Measurements from ENCODE around the gene SUPT5H. TPM values are rescaled to one million over a fixed set of nuclear protein-coding genes. Genes with fewer than 3 reads are reported as not detected.

The SUPT5H gene
- total and polyA plus RNA-seq, 12 donors = 56.2 to 149 (median 84.3) TPM

DNA sequence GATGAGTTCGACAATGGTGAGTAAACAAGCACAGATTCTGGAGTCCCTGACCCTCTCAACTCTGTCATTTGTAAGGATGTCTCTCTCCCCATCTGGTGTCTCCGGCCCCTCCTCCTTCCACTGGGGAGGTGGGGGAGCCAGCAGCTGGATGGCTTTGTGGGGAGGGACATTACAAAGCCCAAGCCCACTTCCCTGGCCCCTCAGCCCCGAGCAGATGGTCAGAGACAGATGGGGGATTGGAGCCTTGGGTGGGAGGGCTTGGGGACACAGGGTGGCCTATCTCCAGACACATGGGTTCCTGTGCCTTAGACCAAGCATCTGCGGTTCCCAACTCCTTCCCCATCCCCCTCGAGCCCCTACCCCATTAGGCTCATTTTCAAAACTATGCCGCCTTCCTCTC lies 37.8 kb downstream of the SUPT5H start:
- no peaks in the 10 kb centered on the region for H3K27me3 ChIP-seq
- DNase-seq = no peak
- H3K4me3 ChIP-seq = no peak overlapping the region
- intact Hi-C loops (cut with DNase I) = loop anchor here in 2 of 10 donors (5.0 to 10.0 kb wide), 2 partner anchors 36 to 52 kb away; partner anchors contain the start of genes EID2B (in 1 of the 2) and SUPT5H (in 1 of the 2)
- peaks cover 3 to 23% (median 17%) of the 10 kb centered on the region in 9 donors for H3K4me1 ChIP-seq
- TF ChIP-seq, protein P1, sequence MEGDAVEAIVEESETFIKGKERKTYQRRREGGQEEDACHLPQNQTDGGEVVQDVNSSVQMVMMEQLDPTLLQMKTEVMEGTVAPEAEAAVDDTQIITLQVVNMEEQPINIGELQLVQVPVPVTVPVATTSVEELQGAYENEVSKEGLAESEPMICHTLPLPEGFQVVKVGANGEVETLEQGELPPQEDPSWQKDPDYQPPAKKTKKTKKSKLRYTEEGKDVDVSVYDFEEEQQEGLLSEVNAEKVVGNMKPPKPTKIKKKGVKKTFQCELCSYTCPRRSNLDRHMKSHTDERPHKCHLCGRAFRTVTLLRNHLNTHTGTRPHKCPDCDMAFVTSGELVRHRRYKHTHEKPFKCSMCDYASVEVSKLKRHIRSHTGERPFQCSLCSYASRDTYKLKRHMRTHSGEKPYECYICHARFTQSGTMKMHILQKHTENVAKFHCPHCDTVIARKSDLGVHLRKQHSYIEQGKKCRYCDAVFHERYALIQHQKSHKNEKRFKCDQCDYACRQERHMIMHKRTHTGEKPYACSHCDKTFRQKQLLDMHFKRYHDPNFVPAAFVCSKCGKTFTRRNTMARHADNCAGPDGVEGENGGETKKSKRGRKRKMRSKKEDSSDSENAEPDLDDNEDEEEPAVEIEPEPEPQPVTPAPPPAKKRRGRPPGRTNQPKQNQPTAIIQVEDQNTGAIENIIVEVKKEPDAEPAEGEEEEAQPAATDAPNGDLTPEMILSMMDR (IDR thresholded peaks at IDR 0.05) = no peak
- peaks cover 0 to 56% (median 26%) of the 10 kb centered on the region in 9 donors for H3K36me3 ChIP-seq
- H3K27ac ChIP-seq = no peak overlapping the region
- no peak for ATAC-seq
- no peaks in the 10 kb centered on the region for H3K9me3 ChIP-seq
- WGBS, 2 donors = 75 to 78% methylated on average over 6 of the region's 6 CpGs

DNA sequence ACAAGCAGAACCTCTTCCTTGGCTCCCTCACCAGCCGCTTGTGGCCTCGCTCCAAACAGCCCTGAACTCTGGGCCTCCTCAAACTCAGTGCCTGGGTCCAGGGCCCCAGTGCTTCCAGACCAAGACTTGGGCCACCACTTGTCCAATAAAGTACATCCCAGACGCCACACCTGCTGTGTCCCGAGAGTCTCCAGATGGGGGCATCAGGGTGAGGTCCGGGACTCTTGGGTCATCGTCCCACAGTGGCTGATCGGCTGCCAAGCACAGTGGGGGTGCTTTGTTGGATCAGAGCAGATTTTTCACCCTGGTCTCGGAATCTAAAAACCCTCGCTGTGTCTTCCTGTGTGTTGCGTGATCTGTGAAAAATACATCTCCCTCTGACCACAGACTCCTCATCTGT lies 44.4 kb downstream of the SUPT5H start:
- Histone ChIP-seq H3K27me3 (no peaks in the 10 kb centered on the region), H3K4me3 (no peak overlapping the region), H3K27ac (no peak overlapping the region), H3K4me1 (no peaks in the 10 kb centered on the region), H3K9me3 (no peaks in the 10 kb centered on the region), H3K36me3 (peaks cover 0 to 75% (median 42%) of the 10 kb centered on the region in 9 donors)
- DNase-seq (no peak), ATAC-seq (no peak)
- intact Hi-C loops (cut with DNase I) = loop anchor here in 1 of 10 donors (10.0 kb wide), 1 partner anchor 45 kb away; the partner anchor contains the start of gene EID2B
- TF ChIP-seq, protein P1 (IDR thresholded peaks at IDR 0.05) = no peak
- WGBS, 2 donors = 78 to 81% methylated on average over 10 of the region's 10 CpGs

GRCh38 chr19:39492225-39492624 lies 46.8 kb downstream of the SUPT5H start:
- TF ChIP-seq, protein P1 (IDR thresholded peaks at IDR 0.05) = no peak
- no peak overlapping the region for H3K4me3 ChIP-seq
- no peak for ATAC-seq
- no peak overlapping the region for H3K27ac ChIP-seq
- no peaks in the 10 kb centered on the region for H3K9me3 ChIP-seq
- H3K36me3 ChIP-seq = peaks cover 0 to 50% (median 29%) of the 10 kb centered on the region in 9 donors
- DNase-seq = no peak
- H3K27me3 ChIP-seq = peaks cover 0 to 21% (median 15%) of the 10 kb centered on the region in 7 donors
- intact Hi-C loops (cut with DNase I) = no loop called here
- H3K4me1 ChIP-seq = no peaks in the 10 kb centered on the region
- 92 to 93% methylated on average over 6 of the region's 6 CpGs for WGBS, 2 donors

- 79 to 93% methylated on average over 2 to 3 of the region's 3 CpGs for WGBS, 2 donors
- H3K4me3 ChIP-seq = no peak overlapping the region
- no peak overlapping the region for H3K27ac ChIP-seq
- DNase-seq (no peak), ATAC-seq (no peak)
- intact Hi-C loops (cut with DNase I) = no loop called here
- H3K9me3 ChIP-seq = no peaks in the 10 kb centered on the region
- peaks cover 0 to 27% (median 20%) of the 10 kb centered on the region in 7 donors for H3K27me3 ChIP-seq
- TF ChIP-seq, protein P1 (IDR thresholded peaks at IDR 0.05) = no peak
- H3K36me3 ChIP-seq = peaks cover 0 to 45% (median 28%) of the 10 kb centered on the region in 9 donors
- peaks cover 0 to 4% (median 3%) of the 10 kb centered on the region in 9 donors for H3K4me1 ChIP-seq
Measured at GRCh38 chr19:39492788-39493187, 47.4 kb downstream of the SUPT5H start.

All from heart right ventricle (tissue), 16 donors.